ENCODE results near the gene NELL2.

GRCh38 chr12:44694017-44694416, 182.1 kb downstream of the NELL2 start:
- TF ChIP-seq FOXM1 (IDR thresholded peaks at IDR 0.05; ENCODE audit: borderline replicate concordance) (no peak), SP1 (IDR thresholded peaks at IDR 0.05) (no peak), NFRKB (IDR thresholded peaks at IDR 0.05) (no peak), ELF4 (IDR thresholded peaks at IDR 0.05) (no peak), PKNOX1 (IDR thresholded peaks at IDR 0.05) (no peak), SUZ12 (IDR thresholded peaks at IDR 0.05) (no peak), BHLHE40 (IDR thresholded peaks at IDR 0.05; ENCODE audit: borderline replicate concordance) (no peak), ZNF384 (IDR thresholded peaks at IDR 0.05) (no peak), CTBP1 (IDR thresholded peaks at IDR 0.05; ENCODE audit: borderline replicate concordance) (no peak), TARDBP (IDR thresholded peaks at IDR 0.05) (no peak)

Data from HEK293T (cell line).